OCI-LY7 (cell line): ENCODE data around the gene XPNPEP1. TPM values are rescaled to one million over a fixed set of nuclear protein-coding genes. Genes with fewer than 3 reads are reported as not detected.

Experiments used
- BruUV-seq: library from RNA; stranded (reverse); fragments of 400-500 nt; replicated peaks from 2 replicates; lab custom pipeline; 2021; lab: Mats Ljungman, UMichigan
- CTCF ChIA-PET: fragments of 300-600 bp; sonication (Branson Sonifier 250); formaldehyde crosslinking; loops from one replicate; lab custom pipeline; 2022; ENCODE audit warnings: antibody characterized with exemption; ENCODE audit not compliant: unreplicated experiment; lab: Charles Lee
- POLR2A ChIA-PET: fragments of 300-600 bp; sonication (Branson Sonifier 250); formaldehyde crosslinking; loops from one replicate; lab custom pipeline; 2022; ENCODE audit warnings: antibody characterized with exemption; lab: Charles Lee
- DNase-seq: peaks from one replicate; pipeline ENCODE4 v3.0.0-alpha.2; 2015; ENCODE audit warnings: low spot score
- H2AFZ ChIP-seq: fragments of 200-600 bp; sonication (generic), shearing (Covaris generic); 2 replicates; pipeline ENCODE4 v1.6.1; 2014; ENCODE audit warnings: mild to moderate bottlenecking, antibody characterized with exemption, low read length, moderate library complexity
- H3K27ac ChIP-seq: fragments of 200-600 bp; sonication (generic); 2 replicates; pipeline ENCODE4 v1.5.1; 2014; ENCODE audit warnings: mixed run types, low read depth, mild to moderate bottlenecking, moderate library complexity, low read length, inconsistent platforms; ENCODE audit not compliant: poor library complexity, severe bottlenecking
- H3K36me3 ChIP-seq: fragments of 200-600 bp; sonication (generic); 2 replicates; pipeline ENCODE4 v1.6.1; 2014; ENCODE audit warnings: mild to moderate bottlenecking, antibody characterized with exemption, low read length, moderate library complexity, mixed read lengths; ENCODE audit not compliant: insufficient read depth
- H3K4me1 ChIP-seq: fragments of 200-600 bp; sonication (generic); 2 replicates; pipeline ENCODE4 v1.5.1; 2014; ENCODE audit warnings: mild to moderate bottlenecking, low read length; ENCODE audit not compliant: insufficient read depth, poor library complexity, severe bottlenecking
- H3K4me2 ChIP-seq: fragments of 200-600 bp; sonication (generic); 2 replicates; pipeline ENCODE4 v1.6.1; 2014; ENCODE audit warnings: mild to moderate bottlenecking, low read length
- H3K4me3 ChIP-seq: fragments of 200-600 bp; sonication (generic); 2 replicates; pipeline ENCODE4 v1.5.1; 2014; ENCODE audit warnings: mild to moderate bottlenecking, low read depth, low read length; ENCODE audit not compliant: poor library complexity, severe bottlenecking
- H3K79me2 ChIP-seq: fragments of 200-600 bp; sonication (generic); 2 replicates; pipeline ENCODE4 v1.6.1; 2016; ENCODE audit warnings: low read depth, mild to moderate bottlenecking, low read length, moderate library complexity, mixed read lengths; ENCODE audit not compliant: insufficient read depth
- H3K9me2 ChIP-seq: fragments of 200-600 bp; sonication (generic); 2 replicates; pipeline ENCODE4 v1.6.1; 2016; ENCODE audit warnings: mild to moderate bottlenecking, low read length, mixed read lengths; ENCODE audit not compliant: insufficient read depth
- H3K9me3 ChIP-seq: fragments of 200-600 bp; sonication (generic); 2 replicates; pipeline ENCODE4 v1.6.1; 2014; ENCODE audit warnings: mild to moderate bottlenecking, mixed run types, low read length, mixed read lengths
- H4K20me1 ChIP-seq: fragments of 200-600 bp; sonication (generic); 2 replicates; pipeline ENCODE4 v1.6.1; 2014; ENCODE audit warnings: mild to moderate bottlenecking, antibody characterized with exemption, low read length, moderate library complexity, mixed read lengths; ENCODE audit not compliant: insufficient read depth
- EZH2phosphoT487 ChIP-seq: fragments of 200-600 bp; sonication (generic); IDR thresholded peaks from 2 replicates; pipeline ENCODE4 v1.6.1; 2018; ENCODE audit warnings: low read depth, borderline replicate concordance, mild to moderate bottlenecking, mixed run types, antibody characterized with exemption, low read length, moderate library complexity, mixed read lengths
- intact Hi-C: fragments of 100-400 bp; cut with micrococcal nuclease; formaldehyde crosslinking; loops from one replicate; pipeline ENCODE4 v1.10.0; 2022; ENCODE audit not compliant: unreplicated experiment
- total RNA-seq, 2 experiments: library from RNA; depleted of rRNA in 1 of 2; stranded (reverse); fragments of >200 nt in 1 of 2; shearing (Covaris generic) in 1 of 2; gene quantifications; 2 replicates each; pipeline ENCODE4 v1.2.3, GENCODE V29; 2014 to 2022
- TF ChIP-seq, protein P1 (sequence below): fragments of 200-600 bp; sonication (generic); conservative IDR thresholded peaks from 2 replicates; pipeline ENCODE4 v1.5.1; 2014; ENCODE audit warnings: mild to moderate bottlenecking, antibody characterized with exemption, low read length, moderate library complexity, mixed read lengths

The XPNPEP1 gene
- total RNA-seq, 2 experiments from 2014 or later = 136 to 237 TPM

DNA sequence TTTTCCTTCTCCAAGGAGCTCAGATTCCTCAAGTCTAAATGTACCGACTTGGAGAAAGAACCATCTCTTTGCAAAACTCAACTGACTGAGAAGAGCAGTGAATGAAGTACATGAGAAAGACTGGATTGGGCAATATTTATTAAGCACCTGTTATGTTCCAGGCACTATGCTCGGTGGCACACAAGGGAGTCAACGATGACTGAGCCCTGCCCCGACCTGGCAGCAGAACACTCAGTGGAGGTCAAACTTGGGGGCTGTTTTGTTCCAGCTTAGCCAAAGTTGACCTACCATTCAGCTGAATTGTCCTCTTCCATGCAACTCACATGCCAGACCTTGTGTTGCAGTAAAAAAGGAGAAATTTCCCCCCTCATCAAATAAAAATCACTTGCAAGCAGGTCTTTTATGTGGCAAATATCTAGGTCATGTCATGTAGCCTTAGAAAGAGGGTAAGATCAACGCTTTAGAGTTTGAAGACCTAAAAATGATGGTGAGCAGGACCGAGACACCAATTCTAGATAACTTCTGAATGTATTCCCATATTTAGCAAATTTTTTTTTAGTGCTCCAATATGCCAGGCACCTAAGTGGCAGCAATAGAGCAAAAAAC is 14.3 kb upstream of the XPNPEP1 start:
- H3K36me3 ChIP-seq = no peaks in the 10 kb centered on the region
- ChIA-PET POLR2A (interaction anchor here (0.6 to 2.9 kb wide), 4 partner anchors 11 to 74 kb away, joined by 3 to 13 read pairs (median 4); no protein-coding TSS in a partner anchor), CTCF (no interaction called here)
- intact Hi-C loops = no loop called here
- DNase-seq = no peak
- H3K9me2 ChIP-seq = no peaks in the 10 kb centered on the region
- no peak overlapping the region for H3K4me2 ChIP-seq
- no peak overlapping the region for H3K27ac ChIP-seq
- no peak overlapping the region for H2AFZ ChIP-seq
- no peaks in the 10 kb centered on the region for H3K79me2 ChIP-seq
- TF ChIP-seq, protein P1, sequence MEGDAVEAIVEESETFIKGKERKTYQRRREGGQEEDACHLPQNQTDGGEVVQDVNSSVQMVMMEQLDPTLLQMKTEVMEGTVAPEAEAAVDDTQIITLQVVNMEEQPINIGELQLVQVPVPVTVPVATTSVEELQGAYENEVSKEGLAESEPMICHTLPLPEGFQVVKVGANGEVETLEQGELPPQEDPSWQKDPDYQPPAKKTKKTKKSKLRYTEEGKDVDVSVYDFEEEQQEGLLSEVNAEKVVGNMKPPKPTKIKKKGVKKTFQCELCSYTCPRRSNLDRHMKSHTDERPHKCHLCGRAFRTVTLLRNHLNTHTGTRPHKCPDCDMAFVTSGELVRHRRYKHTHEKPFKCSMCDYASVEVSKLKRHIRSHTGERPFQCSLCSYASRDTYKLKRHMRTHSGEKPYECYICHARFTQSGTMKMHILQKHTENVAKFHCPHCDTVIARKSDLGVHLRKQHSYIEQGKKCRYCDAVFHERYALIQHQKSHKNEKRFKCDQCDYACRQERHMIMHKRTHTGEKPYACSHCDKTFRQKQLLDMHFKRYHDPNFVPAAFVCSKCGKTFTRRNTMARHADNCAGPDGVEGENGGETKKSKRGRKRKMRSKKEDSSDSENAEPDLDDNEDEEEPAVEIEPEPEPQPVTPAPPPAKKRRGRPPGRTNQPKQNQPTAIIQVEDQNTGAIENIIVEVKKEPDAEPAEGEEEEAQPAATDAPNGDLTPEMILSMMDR = no peak
- TF ChIP-seq EZH2phosphoT487 = no peak
- no peak overlapping the region for H3K4me3 ChIP-seq
- H3K9me3 ChIP-seq = no peaks in the 10 kb centered on the region
- H3K4me1 ChIP-seq = no peaks in the 10 kb centered on the region
- BruUV-seq = no TSS peak
- no peaks in the 10 kb centered on the region for H4K20me1 ChIP-seq

DNA sequence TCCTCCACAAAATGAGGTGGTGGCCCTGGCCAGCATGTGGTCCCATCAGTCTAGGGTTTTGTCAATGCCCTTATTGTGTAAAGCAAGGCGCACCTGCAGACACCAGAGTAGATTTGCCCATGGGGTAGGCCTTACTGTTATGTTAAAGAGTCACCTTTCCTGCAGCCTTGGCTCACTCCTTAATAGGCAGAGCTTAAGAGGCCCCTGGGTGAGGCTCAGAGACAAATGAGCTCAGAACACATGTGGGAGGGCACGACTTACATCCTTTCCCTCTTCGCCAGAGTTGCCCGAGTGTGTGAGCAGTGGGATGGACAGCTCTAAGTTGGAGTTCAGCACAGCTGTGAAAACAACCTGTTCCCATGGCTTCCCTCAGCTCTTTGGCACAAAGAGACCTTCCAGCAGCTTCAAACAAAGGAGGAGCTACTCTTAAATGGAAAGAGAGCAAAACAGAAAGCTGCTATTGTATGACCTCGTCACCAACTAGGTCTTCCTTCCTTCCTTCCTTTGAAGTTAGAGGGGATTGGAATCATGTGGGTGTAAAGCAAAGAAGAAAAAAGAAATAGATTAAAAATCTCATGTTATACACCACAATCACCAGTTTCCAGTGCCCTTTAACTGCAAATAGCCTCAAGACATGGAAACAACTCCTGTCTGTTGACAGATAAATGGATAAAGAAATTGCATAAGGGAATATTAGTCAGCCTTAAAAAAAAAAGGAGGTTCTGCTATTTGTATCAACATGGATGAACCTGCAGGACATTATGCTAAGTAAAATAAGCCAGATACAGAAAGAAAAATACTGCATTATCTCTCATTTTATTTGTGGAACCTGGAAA is 11.9 kb upstream of the XPNPEP1 start:
- Histone ChIP-seq H3K9me3 (no peaks in the 10 kb centered on the region), H3K36me3 (no peaks in the 10 kb centered on the region), H3K27ac (no peak overlapping the region), H3K4me1 (no peaks in the 10 kb centered on the region), H3K4me2 (no peak overlapping the region), H4K20me1 (no peaks in the 10 kb centered on the region), H3K79me2 (no peaks in the 10 kb centered on the region), H2AFZ (no peak overlapping the region), H3K4me3 (no peak overlapping the region), H3K9me2 (no peaks in the 10 kb centered on the region)
- POLR2A ChIA-PET = interaction anchor here (1.0 to 1.4 kb wide), 2 partner anchors 9 to 13 kb away, joined by 3 read pairs; no protein-coding TSS in a partner anchor
- no peak for DNase-seq
- intact Hi-C loops = no loop called here
- no TSS peak for BruUV-seq
- CTCF ChIA-PET = no interaction called here
- TF ChIP-seq, protein P1 = no peak
- TF ChIP-seq EZH2phosphoT487 = no peak
